ENCODE data around the gene KIRREL3. TPM values are rescaled to one million over a fixed set of nuclear protein-coding genes. Genes with fewer than 3 reads are reported as not detected.
"Not testable (repeated sequence)": the region's sequence is repeated elsewhere in the genome, so short reads cannot be mapped to it uniquely, and the experiment has no call there.

KIRREL3 gene
- total RNA-seq, 1 experiment from 2014 or later, result 0.28 TPM

- no peak for DNase-seq (ENCODE audit: low spot score)
Measured at GRCh38 chr11:126407682-126408288, 592.8 kb downstream of the KIRREL3 start.

- no peak for DNase-seq (ENCODE audit: low spot score)
Measured at GRCh38 chr11:126407101-126407521, 593.5 kb downstream of the KIRREL3 start.

DNA sequence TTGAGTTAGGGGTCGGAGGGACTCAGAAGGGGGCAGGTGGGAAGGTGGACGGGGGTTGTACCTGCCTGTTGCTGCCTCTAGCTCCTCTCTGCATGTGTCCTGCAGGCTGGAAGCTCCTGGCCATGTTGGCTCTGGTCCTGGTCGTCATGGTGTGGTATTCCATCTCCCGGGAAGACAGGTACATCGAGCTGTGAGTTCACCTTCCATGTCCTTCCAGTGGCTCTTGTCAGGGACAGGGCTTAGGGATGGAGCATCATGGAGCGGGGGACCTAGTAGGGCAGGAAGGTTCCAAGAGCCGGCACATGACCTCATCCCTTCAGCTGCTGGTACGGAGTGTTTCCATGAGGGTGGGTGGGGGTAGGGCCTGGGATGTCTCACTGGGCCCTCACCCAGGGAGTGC lies 594.2 kb downstream of the KIRREL3 start:
- no peak for DNase-seq (ENCODE audit: low spot score)

GRCh38 chr11:126405906-126406305 lies 594.7 kb downstream of the KIRREL3 start:
- peak; percentile 83 for DNase-seq (ENCODE audit: low spot score)

DNA sequence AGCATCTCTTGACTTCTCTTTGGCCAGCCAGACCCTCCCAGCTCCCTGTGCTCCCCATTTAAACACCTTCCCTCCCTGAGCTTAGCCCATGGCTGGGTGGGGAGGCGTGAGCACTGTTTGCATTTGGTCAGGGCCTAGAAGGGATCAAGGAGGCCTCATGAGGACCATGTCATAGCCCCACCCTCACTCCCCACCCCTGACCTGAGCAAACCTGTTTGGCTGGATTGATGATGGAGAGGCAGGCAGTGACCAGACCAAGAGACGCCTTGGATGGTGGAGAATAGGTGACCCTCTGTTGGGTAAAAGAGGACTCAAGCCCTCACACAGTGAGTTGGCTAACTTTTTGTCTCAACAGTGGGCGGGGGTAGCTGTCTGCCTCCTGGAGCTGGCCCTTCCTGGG lies 595.2 kb downstream of the KIRREL3 start:
- peak; percentile 98 for DNase-seq (ENCODE audit: low spot score)

GRCh38 chr11:126404367-126404766 lies 596.2 kb downstream of the KIRREL3 start:
- no peak for DNase-seq (ENCODE audit: low spot score)

- DNase-seq (ENCODE audit: low spot score), result peak; percentile 77
Measured at GRCh38 chr11:126403658-126404057, 596.9 kb downstream of the KIRREL3 start.

GRCh38 chr11:126403022-126403581 lies 597.5 kb downstream of the KIRREL3 start:
- peak; percentile 94 for DNase-seq (ENCODE audit: low spot score)

DNA sequence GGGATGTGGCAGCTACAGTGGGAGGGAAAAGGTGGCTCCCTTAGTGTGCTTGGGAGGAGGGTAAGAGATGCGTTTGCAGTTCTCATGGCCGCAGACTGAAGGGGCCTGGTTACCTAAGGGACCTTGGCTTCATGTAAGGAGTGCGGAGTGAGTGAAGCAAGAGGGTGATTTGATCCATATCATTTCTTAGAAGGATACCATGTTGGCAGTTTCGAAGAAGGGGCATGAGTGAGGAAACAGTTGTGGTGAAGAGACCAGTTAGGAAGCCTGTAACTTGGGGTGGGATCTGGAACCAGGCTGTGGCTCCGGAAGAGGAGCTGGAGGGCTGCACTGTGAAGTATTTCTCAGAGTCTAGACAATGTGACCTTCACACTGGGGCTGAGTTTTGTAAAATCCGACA lies 600.1 kb downstream of the KIRREL3 start:
- no peak for DNase-seq (ENCODE audit: low spot score)

- no peak for DNase-seq (ENCODE audit: low spot score)
Measured at GRCh38 chr11:126400019-126400418, 600.6 kb downstream of the KIRREL3 start.

- DNase-seq (ENCODE audit: low spot score), result no peak
Measured at GRCh38 chr11:126398721-126399120, 601.8 kb downstream of the KIRREL3 start.

GRCh38 chr11:126398296-126398695 lies 602.3 kb downstream of the KIRREL3 start:
- no peak for DNase-seq (ENCODE audit: low spot score)

DNA sequence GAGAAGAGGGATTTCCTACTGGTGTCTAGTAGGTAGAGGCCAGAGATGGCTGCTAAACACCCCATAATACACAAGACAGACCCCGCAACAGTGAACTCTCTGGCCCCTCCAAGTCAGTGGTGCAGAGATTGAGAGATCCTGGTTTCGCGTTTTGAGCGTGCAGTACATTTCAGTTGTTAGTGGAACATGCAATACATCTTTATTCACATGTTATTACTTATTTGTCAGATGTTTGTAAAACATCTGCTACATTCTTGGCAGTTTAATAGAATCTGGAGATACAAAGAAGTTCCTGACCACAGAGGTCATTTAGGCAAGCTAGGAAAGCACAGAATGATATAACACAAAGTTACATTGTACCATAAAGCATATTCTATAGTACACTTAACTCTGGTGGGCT lies 603.6 kb downstream of the KIRREL3 start:
- no peak for DNase-seq (ENCODE audit: low spot score)

DNA sequence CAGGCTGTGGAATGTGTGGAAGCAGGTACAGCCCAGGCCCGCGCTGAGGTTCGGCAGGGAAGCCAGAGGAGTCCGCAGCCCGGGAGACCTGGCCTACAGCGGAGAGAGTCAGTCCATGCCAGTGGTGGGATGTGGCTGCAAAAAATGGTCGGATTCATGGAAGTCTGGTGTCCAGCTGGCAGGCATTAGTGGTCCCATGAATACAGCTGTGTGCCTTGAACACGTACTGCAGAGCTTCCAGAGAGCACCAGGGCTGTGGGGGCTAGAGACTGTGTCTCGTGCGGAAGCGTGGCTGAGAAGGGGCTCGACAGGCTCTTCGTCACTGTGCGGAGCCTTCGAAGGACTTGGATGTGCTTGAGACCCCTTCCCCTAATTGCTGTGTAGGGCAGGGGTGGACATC lies 604.3 kb downstream of the KIRREL3 start:
- DNase-seq (ENCODE audit: low spot score), result not testable (repeated sequence)

DNA sequence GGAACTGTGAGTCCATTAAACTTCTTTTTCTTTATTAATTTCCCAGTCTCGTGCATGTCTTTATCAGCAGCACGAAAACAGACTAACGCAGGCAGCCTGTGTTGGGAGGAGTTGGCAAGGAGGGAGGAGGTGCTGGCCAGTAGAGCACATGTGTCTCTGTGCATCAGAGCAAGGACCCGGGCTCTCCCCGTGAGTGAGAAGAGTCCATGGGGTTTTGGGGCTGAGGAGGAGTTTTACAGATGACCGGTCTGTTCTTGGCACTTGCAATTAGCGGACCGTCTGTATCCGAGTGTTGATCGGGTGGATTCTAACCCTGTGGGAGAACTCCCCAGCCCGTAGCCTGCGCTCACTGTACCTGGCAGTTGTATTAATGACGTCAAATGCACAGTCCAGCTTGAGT lies 604.8 kb downstream of the KIRREL3 start:
- not testable (repeated sequence) for DNase-seq (ENCODE audit: low spot score)

DNA sequence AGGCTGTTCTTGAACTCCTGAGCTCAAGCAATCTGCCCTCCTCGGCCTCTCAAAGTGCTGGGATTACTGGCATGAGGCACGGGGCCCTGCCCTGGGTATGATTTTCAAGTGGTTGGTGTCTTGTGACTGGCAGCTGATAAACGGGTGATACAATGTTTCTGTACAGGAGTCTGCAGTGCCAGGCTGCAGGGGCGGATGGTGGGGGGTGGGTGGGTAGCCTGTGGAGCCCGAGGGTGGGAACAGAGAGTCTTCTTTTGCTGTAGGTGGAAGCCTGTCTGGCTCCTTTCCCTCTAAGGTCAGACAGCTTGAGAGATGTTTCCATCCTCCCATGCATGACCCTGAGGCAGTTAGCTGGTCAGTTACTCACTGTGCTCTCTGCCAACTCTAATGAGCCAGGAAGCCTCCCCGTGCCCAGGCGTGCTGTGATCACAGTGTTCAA lies 605.9 kb downstream of the KIRREL3 start:
- DNase-seq (ENCODE audit: low spot score), result not testable (repeated sequence)

- DNase-seq (ENCODE audit: low spot score), result no peak
Measured at GRCh38 chr11:126394036-126394435, 606.5 kb downstream of the KIRREL3 start.

DNA sequence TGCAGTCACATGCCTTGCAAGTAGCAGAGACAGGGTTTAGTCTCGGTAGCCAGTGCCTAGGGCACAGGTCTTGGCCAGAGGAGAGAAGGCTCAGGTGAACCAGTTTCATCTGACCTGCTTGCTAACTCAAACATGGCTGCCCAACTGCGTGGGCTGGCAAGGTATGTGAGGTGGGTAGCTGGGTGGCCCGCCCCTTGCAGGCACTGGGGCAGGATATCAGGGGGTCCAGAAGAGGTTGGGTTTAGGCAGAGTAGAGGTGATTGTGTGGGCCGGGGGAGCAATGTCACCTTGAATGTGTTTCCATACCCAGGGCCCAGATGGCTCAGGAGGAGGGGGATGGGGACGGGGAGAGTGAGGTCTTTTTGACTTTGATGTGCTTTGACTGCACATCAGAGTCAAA lies 607.4 kb downstream of the KIRREL3 start:
- DNase-seq (ENCODE audit: low spot score), result no peak

DNA sequence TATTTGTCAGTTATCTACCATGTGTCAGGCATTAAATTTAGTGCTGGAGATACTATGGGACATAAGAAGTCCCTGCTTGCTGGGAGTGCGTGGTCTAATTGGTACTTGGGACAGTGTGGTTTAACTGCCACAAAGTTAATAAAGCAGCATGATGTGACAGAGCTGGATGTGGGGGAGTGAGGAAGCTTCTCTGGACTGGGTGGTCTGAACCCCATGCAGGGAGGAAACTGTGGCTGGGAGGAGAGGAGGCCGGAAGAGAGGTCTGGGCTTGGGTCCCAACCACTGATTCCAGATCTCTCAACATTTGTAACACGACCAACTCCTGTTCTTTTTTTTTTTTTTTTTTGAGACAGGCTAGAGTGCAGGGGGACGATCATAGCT lies 607.9 kb downstream of the KIRREL3 start:
- DNase-seq (ENCODE audit: low spot score), result no peak

DNA sequence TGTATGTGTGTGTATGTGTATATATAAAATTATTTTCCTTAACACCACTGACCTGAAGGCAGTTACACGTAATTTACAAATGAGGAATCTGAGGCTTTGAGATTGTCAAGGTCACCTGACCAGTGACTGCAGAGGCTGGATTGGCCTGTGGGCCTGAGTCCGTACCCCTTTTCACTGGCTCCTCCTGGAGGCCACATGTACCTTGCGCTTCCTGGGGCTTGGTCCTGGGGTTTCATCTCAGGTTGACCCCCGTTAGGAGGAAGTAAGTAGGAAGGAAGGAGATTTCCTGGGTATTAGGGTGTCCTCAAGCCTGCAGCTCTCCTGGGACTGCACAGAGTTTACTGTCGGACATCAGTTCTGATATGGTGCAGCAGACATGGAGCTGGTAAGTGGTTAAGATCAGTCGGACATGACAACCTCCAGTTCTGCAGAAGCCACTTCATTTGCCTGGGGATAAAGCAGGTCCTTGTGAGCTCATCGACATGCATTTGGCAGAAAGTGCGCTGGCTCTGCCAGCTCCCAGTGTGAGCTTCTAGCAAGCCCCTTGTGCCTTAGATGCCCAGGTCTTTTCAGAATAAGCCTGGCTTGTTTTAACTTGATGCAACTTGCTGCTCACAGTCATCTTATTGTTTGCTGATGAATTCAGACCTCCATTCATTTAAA lies 608.5 kb downstream of the KIRREL3 start:
- no peak for DNase-seq (ENCODE audit: low spot score)

DNA sequence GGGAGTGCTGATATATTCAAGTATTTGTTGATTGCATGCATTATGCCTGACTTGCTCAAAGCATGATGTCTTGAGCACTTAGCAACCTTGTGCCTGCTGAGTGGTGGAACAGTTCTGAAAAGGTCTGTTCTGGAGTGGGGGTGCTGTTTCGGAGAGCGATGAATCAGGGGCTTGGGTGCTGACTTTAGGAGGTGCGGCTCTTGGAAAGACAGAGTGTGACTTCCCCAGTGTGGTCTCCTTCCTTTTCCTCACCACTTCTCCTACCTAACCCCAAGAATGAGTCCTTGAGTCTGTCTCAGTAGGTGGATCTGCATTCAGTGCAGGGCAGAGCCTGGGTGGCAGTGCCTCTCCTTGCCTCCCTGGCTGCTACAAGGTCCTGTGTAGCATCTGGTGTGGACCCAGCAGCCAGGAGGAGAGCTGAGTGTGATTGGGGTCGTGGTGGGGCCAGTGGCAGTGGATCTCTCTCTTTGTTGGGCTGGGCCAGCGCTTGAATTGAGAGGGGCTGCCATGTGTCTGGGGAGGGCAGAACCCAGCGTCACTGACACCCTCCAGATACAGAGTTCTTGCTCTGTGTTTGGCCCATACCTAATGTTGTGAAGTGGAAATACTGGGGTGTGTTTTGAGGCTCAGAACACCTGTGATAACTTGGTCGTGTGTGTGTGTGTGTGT lies 609.1 kb downstream of the KIRREL3 start:
- DNase-seq (ENCODE audit: low spot score), result no peak

GRCh38 chr11:126390272-126390867 lies 610.2 kb downstream of the KIRREL3 start:
- no peak for DNase-seq (ENCODE audit: low spot score)
